NCI-H526 treated with DMSO at 0.1 percent for 48 hours (cell line): ENCODE measurements around the gene CACNA1D.
"Not testable (repeated sequence)": the region's sequence is repeated elsewhere in the genome, so short reads cannot be mapped to it uniquely, and the experiment has no call there.

Experiments used
- DNase-seq: peaks from one replicate; lab custom pipeline; 2025; lab: John Stamatoyannopoulos, UW

The CACNA1D gene

GRCh38 chr3:53493963-53494791 lies at the start of gene CACNA1D:
TSS of gene CACNA1D (plus strand) at chr3:53494611. CDS start at chr3:53495167, 556 bp downstream.
- peak; percentile 49 for DNase-seq

- DNase-seq, result no peak
These were observed 37.3 kb upstream of the CACNA1D start for GRCh38 chr3:53457068-53457467.

DNA sequence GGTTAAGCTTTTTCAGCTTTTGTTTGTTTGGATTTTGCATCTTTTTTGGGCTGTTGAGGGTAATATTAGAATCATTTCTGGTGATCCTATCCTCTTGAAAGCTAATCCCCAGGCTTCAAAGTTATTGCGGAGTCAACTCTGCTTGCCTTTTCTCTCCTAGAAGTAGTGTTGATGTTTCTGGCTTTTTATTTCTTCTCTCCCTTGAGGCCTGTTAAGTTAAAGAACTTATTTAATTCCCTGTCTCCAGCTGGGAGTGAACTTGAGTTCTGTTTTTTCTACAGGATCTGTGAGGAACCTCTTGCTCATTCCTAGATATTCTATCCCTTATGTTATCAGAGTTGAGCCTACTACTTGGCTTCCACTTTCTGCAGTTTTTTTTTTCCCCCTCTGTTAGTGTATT lies 34.1 kb upstream of the CACNA1D start:
- DNase-seq, result no peak

GRCh38 chr3:53464424-53464823 lies 30.0 kb upstream of the CACNA1D start:
- no peak for DNase-seq

DNA sequence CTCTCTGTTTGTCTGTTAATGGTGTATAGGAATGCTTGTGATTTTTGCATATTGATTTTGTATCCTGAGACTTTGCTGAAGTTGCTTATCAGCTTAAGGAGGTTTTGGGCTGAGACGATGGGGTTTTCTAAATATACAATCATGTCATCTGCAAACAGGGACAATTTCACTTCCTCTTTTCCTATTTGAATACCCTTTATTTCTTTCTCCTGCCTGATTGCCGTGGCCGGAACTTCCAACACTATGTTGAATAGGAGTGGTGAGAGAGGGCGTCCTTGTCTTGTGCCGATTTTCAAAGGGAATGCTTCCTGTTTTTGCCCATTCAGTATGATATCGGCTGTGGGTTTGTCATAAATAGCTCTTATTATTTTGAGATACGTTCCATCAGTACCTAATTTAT lies 24.7 kb upstream of the CACNA1D start:
- not testable (repeated sequence) for DNase-seq

DNA sequence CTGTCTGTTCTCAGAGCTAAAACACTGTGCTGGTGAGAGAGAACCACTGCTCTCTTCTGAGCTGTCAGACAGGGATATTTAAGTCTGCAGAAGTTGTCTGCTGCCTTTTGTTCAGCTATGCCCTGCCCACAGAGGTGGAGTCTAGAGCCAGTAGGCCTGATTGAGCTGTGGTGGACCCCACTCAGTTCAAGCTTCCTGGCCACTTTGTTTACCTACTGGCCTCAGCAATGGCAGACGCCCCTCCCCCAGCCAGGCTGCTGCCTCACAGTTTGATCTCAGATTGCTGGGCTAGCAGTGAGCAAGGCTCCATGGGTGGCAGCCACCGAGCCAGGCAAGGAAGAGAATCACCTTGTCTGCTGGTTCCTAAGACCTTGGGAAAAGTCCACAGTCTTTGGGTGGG lies 21.0 kb upstream of the CACNA1D start:
- DNase-seq, result no peak

- DNase-seq, result not testable (repeated sequence)
These were observed 18.0 kb upstream of the CACNA1D start for GRCh38 chr3:53476372-53476771.

DNA sequence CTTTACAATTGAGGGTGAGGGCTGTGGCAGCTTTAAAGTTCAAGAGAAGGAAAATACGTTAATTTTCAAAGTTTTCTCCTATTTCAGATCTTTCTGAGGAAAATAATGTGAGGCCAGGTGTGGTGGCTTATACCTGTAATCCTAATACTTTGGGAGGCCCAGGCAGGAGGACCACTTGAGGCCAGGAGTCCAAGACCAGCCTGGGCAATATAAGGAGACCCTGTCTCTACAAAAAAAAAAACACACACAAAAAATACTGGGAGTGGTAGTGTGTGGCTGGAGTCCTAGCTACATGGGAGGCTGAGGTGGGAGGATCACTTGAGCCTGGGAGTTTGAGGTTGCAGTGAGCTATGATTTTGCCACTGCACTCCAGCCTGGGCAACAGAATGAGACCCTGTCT lies 16.7 kb upstream of the CACNA1D start:
- DNase-seq, result not testable (repeated sequence)

GRCh38 chr3:53478166-53478830 lies 16.1 kb upstream of the CACNA1D start:
- peak; percentile 85 for DNase-seq

DNA sequence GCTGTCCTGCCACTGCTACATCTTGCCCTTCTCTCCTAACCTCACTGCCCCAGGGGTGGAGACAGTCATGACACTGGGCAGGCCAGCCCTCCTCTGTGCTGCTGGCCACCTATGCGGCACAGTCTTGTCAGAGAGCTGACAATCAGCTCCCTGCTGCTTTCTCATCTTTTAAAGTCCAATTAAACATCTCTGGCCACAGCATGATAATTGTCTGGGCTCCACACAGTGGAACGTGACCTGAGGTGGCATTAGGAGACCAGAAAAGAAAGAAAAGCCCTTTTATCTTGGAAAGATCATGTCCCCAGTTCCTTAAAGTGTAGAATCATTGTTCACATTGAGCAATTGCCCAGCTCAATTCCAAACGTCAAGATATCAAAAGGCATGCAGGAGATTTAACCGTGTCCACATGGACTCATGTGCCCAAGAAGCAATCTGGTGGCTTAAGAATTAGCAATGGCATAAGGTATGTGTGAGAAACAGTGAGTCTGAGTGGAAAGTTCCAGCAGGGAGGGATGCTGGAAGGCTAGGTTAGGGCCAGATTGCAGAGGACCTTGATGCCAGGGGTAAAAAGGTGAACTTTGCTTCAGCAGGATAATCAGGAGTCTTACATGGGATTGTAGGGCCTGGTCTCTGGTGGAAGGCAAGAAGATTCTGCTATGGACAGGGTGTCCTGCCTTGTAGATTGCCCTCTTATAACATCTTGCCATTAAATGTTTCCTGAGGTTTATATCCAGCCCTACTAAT lies 15.3 kb upstream of the CACNA1D start:
- no peak for DNase-seq

DNA sequence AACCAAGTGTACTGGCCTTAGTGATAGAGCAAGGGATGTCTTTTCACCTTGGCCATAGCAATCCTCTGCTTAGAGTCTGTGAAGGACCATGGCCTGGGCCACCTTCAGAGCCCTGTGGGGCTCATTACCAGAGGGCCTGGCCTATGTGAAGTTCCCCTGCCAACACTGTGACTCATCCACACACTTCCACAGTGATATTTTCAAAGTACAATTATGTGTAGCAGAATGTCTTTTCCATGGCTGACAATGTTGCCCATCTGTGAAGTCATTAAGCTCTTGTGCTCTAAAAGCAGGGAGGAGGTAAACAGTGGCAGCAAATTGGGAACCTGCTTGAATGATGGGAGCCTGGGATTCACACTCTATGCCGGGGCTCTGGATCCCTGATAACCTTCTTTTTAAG lies 12.2 kb upstream of the CACNA1D start:
- DNase-seq, result no peak

- no peak for DNase-seq
These were observed 10.6 kb upstream of the CACNA1D start for GRCh38 chr3:53483821-53484220.

DNA sequence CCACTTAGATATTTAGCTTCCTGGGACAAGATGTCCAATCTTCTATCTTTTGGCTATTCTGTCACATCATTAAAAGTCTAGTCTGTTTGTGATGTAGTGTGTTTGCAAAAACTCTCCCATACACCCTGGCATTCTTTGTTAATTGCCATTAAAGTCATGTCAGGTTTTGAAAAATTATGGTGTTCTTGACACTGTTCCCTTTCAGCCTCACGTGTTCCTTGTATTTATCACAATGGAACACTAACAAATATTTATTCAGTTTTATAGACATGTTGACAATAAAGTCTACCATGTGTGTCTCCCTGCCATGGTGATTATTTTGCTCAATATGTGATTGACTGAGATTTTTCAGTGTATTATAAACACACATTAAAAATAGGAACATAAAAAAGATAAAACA lies 9.4 kb upstream of the CACNA1D start:
- DNase-seq, result no peak

DNA sequence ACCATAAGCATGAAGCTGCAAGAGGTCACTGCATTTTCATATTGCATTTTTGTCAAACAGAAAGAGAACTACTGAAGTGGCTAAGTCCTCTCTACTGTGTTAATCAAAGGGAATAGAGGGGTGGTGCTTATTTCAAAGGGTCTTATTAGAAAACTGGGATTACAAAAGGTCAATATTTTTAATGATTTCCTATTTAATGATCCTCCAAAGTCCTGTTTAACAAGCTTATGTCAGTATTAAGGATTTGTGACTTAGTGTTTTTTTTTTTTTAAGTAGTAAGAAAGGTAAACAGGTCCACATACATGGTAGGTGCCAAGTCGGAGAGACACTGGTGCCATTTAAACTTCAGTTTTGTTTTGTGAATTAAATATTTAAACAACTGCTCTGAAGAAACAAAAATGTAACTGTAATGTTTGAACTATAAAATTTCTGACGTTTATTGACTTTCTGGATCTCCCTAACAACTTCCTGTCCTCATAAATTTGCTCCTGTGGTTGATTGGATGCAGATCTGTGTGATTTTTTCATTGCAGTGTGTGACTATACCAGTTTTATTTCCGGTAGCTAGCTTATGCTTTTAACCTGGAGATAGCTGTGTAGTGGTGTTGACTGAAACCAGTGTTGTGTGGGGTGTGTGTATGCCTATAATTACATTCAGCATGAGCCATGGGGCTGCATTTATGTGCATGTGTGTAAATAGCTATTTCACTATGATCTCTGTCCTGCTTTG lies 8.6 kb upstream of the CACNA1D start:
- DNase-seq, result no peak

DNA sequence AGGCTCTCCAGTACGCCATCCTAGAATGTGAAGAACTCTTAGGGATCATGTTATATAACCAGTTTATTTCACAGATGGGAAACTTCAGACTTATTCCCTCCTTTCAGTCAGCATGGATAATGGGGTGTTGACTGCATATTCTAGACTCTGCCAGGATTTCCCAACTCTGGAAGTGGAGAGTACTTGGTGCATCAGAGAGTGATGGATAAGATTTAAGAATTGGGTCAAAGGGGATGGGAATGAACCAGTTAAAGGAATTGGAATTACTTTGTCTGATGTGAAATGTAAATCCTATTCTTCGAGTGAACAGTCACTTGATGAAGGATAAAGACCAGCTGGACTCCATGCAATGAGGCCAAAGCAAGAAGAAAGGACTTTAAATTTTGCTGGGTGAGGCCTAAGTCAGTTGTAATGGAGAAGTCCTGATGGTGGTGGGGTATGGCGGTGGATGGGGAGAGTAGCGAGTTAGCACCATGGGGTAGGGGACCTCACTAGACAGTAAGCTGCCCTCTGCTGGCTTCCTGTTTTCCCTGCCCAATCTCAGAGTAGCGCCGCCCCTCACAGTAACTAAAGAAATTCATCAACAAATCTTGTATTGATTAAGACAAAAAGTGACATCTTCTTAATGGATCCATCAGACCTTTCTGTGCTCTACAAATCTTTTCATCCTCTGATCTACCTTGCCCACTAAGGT lies 7.3 kb upstream of the CACNA1D start:
- DNase-seq, result no peak

GRCh38 chr3:53489386-53489785 lies 5.0 kb upstream of the CACNA1D start:
- no peak for DNase-seq

GRCh38 chr3:53489787-53490458 lies 4.5 kb upstream of the CACNA1D start:
- DNase-seq, result no peak

DNA sequence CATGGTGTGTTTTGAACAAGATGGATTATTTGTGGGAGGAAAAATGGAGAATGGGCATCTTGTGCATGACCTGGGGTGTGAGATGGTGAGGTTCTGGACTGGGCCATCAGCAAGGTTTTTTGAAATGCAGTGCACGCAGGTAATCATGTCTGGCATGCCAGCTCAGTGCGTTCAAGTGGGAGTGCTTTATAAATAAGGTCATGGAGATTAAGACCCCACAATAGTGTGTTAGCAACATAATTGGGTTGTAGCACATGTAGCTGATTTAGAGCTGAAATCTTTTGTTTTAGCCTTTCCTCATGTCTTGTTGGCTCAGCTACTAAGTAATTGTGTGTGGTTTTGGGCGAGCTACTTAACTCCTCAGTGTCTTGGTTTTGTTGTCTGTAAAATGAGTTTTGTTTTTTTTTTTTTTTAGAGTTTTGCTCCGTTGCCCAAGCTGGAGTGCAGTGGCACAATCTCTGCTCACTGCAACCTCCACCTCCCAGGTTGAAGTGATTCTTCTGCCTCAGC lies 3.9 kb upstream of the CACNA1D start:
- no peak for DNase-seq

GRCh38 chr3:53491276-53491675 lies 3.1 kb upstream of the CACNA1D start:
- DNase-seq, result no peak

GRCh38 chr3:53493595-53493962 lies 832 bp upstream of the CACNA1D start:
- DNase-seq, result peak; percentile 32

GRCh38 chr3:53495146-53495519 lies 722 bp downstream of the CACNA1D start:
- no peak for DNase-seq
